ENCODE measurements around the gene ASXL2.
"Not testable (repeated sequence)": the region's sequence is repeated elsewhere in the genome, so short reads cannot be mapped to it uniquely, and the experiment has no call there.

- TF ChIP-seq, protein P1, sequence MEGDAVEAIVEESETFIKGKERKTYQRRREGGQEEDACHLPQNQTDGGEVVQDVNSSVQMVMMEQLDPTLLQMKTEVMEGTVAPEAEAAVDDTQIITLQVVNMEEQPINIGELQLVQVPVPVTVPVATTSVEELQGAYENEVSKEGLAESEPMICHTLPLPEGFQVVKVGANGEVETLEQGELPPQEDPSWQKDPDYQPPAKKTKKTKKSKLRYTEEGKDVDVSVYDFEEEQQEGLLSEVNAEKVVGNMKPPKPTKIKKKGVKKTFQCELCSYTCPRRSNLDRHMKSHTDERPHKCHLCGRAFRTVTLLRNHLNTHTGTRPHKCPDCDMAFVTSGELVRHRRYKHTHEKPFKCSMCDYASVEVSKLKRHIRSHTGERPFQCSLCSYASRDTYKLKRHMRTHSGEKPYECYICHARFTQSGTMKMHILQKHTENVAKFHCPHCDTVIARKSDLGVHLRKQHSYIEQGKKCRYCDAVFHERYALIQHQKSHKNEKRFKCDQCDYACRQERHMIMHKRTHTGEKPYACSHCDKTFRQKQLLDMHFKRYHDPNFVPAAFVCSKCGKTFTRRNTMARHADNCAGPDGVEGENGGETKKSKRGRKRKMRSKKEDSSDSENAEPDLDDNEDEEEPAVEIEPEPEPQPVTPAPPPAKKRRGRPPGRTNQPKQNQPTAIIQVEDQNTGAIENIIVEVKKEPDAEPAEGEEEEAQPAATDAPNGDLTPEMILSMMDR (IDR thresholded peaks at IDR 0.05) = not testable (repeated sequence)
- not testable (repeated sequence) for TF ChIP-seq POLR2A (IDR thresholded peaks at IDR 0.05)
These were observed 37.9 kb upstream of the ASXL2 start for GRCh38 chr2:25915944-25916772.
